HCT116 (cell line): ENCODE results near the gene NUB1.

Source experiments
- EGR1 ChIP-seq: IDR thresholded peaks from 2 replicates; pipeline ENCODE4 v1.6.1; 2012; ENCODE audit warnings: low read depth
- ELF1 ChIP-seq: IDR thresholded peaks from 2 replicates; pipeline ENCODE4 v1.6.1; 2012; ENCODE audit warnings: low read depth, borderline replicate concordance
- POLR2AphosphoS5 ChIP-seq: IDR thresholded peaks from 2 replicates; pipeline ENCODE4 v1.6.1; 2011; ENCODE audit warnings: mild to moderate bottlenecking, low read depth, low read length, moderate library complexity
- TF ChIP-seq, protein P1 (sequence below), 3 experiments: fragments of 200-600 bp in 1 of 3; sonication (generic) in 1 of 3; IDR thresholded peaks in 2 of 3; conservative IDR thresholded peaks in 1 of 3; 2 replicates each; pipeline ENCODE4 v1.5.1; 2012 to 2017; ENCODE audit warnings: low read depth in 2 of 3, low read length in 2 of 3, antibody characterized with exemption in 1 of 3, borderline replicate concordance in 1 of 3, control low read depth in 1 of 3, mild to moderate bottlenecking in 1 of 3, mixed read lengths in 1 of 3, mixed run types in 1 of 3, moderate library complexity in 1 of 3; ENCODE audit not compliant: insufficient read depth in 1 of 3
- TF ChIP-seq, protein P2 (sequence below): IDR thresholded peaks from 2 replicates; pipeline ENCODE4 v1.6.1; 2012

DNA sequence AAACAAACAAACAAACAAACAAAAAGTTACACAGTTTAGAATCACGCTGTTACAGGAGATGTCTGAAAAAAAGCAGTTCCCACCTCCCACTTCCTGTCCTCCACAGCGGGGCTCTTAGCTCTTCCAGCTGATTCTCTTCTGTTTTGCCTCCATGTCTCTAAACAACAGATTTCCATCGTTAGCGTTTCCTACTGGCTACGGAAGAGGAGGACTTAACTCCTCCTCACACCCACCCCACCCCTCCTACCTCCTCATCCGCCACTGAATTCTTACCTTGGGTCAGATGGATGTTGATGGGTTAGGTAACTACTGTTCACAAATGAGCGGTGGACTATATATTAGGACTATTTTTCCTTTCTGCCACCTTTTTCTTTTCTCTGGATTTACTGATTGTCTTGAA, 36.8 kb upstream of the NUB1 start:
- TF ChIP-seq POLR2AphosphoS5, result no peak
- TF ChIP-seq, protein P1, sequence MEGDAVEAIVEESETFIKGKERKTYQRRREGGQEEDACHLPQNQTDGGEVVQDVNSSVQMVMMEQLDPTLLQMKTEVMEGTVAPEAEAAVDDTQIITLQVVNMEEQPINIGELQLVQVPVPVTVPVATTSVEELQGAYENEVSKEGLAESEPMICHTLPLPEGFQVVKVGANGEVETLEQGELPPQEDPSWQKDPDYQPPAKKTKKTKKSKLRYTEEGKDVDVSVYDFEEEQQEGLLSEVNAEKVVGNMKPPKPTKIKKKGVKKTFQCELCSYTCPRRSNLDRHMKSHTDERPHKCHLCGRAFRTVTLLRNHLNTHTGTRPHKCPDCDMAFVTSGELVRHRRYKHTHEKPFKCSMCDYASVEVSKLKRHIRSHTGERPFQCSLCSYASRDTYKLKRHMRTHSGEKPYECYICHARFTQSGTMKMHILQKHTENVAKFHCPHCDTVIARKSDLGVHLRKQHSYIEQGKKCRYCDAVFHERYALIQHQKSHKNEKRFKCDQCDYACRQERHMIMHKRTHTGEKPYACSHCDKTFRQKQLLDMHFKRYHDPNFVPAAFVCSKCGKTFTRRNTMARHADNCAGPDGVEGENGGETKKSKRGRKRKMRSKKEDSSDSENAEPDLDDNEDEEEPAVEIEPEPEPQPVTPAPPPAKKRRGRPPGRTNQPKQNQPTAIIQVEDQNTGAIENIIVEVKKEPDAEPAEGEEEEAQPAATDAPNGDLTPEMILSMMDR (IDR thresholded peaks at IDR 0.05 in 2 of 3, conservative IDR thresholded peaks at IDR 0.05 in 1 of 3; ENCODE audit: borderline replicate concordance in 1 of 3, insufficient read depth in 1 of 3, low read depth in 2 of 3, low read length in 2 of 3), result no peak
- no peak for TF ChIP-seq EGR1
- no peak for TF ChIP-seq ELF1
- TF ChIP-seq, protein P2, sequence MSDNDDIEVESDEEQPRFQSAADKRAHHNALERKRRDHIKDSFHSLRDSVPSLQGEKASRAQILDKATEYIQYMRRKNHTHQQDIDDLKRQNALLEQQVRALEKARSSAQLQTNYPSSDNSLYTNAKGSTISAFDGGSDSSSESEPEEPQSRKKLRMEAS, result no peak
